Transverse colon (tissue), 4 donors: ENCODE data around the gene EZH1.
A peak's percentile ranks its signal among the peaks of the same experiment; 100 is the strongest.

Experiments used
- POLR2A ChIP-seq: fragments of 450-650 bp; IDR thresholded peaks from one replicate; pipeline ENCODE4 v1.6.1; 2016; ENCODE audit warnings: antibody characterized with exemption, mild to moderate bottlenecking, moderate library complexity
- POLR2AphosphoS5 ChIP-seq, 3 donors: sonication (generic); formaldehyde crosslinking; IDR thresholded peaks; one replicate each; pipeline ENCODE4 v1.6.1; 2016; ENCODE audit warnings: antibody characterized with exemption in 3 of 3
- TF ChIP-seq, protein P1 (sequence below), 5 experiments: fragments of 200-600 bp in 3 of 5; fragments of 450-650 bp in 2 of 5; sonication (generic) in 3 of 5; IDR thresholded peaks; 1 replicate in 2 of 5; 2 replicates in 3 of 5; pipeline ENCODE4 v1.5.1; 2016 to 2017; ENCODE audit warnings: antibody characterized with exemption in 5 of 5, inconsistent platforms in 3 of 5, mild to moderate bottlenecking in 2 of 5, moderate library complexity in 1 of 5

DNA sequence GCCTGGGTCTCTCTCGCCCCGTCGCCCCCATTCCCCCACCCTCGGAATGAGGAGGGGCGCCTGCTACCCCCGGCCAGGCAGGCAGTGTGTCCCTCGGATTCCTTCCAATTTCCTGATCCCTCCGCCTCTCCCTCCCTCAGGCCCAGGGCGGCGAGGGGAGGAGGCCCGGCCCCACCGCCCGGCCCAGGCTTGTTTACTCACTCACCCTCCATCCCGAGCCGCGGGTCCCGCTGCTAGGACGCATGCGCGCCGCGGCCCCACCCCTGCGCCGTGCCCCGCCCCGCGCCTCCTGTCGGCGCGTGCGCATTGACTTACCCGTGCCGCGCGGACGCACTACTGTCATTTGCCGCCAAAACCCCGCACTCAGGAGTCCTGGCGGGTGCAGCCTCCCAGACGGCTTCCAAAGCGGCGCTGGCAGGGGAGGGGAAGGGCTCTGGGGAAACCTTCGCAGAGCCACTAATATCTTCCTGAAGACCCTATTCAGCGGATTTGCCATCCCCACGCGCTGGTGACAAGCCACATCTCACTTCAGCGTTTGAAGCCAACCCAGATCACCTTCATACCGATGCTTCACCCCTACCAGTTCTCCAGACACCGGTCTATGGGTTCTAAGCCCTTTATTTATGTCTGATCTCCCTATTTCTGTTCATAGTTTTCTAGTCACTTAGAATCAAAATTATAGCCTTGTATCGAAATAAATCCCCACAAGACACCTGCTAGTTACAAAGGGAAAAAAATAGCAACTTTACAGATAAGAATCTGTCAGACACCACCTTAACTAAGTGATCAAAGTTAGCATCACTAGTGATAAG is at the start of gene EZH1:
- TF ChIP-seq POLR2A, result peak; percentile 85
- TF ChIP-seq POLR2AphosphoS5 (IDR thresholded peaks at IDR 0.05), result peak; percentile 76 to 89 (median 86)
- TF ChIP-seq, protein P1, sequence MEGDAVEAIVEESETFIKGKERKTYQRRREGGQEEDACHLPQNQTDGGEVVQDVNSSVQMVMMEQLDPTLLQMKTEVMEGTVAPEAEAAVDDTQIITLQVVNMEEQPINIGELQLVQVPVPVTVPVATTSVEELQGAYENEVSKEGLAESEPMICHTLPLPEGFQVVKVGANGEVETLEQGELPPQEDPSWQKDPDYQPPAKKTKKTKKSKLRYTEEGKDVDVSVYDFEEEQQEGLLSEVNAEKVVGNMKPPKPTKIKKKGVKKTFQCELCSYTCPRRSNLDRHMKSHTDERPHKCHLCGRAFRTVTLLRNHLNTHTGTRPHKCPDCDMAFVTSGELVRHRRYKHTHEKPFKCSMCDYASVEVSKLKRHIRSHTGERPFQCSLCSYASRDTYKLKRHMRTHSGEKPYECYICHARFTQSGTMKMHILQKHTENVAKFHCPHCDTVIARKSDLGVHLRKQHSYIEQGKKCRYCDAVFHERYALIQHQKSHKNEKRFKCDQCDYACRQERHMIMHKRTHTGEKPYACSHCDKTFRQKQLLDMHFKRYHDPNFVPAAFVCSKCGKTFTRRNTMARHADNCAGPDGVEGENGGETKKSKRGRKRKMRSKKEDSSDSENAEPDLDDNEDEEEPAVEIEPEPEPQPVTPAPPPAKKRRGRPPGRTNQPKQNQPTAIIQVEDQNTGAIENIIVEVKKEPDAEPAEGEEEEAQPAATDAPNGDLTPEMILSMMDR (IDR thresholded peaks at IDR 0.05), result peak in 2 of 5 experiments; percentile 45 to 53
